A549 (cell line): ENCODE results near the gene ZNF536.

Experiments used
- HDAC2 ChIP-seq: fragments of 200-600 bp; sonication (generic); IDR thresholded peaks from 2 replicates; pipeline ENCODE4 v1.6.1; 2016
- SMC3 ChIP-seq: fragments of >200 bp; sonication (Bioruptor Twin); formaldehyde crosslinking; IDR thresholded peaks from 3 replicates; pipeline ENCODE4 v1.6.1; 2018; ENCODE audit warnings: inconsistent platforms
- SREBF2 ChIP-seq: fragments of 450-650 bp; IDR thresholded peaks from 2 replicates; pipeline ENCODE4 v1.6.1; 2014; ENCODE audit warnings: mild to moderate bottlenecking, moderate library complexity
- ZSCAN20 ChIP-seq: fragments of 250-450 bp; sonication (Bioruptor Pico); IDR thresholded peaks from 2 replicates; pipeline ENCODE4 v1.8.0; 2022; ENCODE audit warnings: mild to moderate bottlenecking, moderate library complexity
- TF ChIP-seq, protein P1 (sequence below): fragments of >200 bp; sonication (Bioruptor Twin); formaldehyde crosslinking; IDR thresholded peaks from 3 replicates; pipeline ENCODE4 v1.5.1; 2016

GRCh38 chr19:30539315-30539714 is 167.1 kb downstream of the ZNF536 start:
- TF ChIP-seq, protein P1, sequence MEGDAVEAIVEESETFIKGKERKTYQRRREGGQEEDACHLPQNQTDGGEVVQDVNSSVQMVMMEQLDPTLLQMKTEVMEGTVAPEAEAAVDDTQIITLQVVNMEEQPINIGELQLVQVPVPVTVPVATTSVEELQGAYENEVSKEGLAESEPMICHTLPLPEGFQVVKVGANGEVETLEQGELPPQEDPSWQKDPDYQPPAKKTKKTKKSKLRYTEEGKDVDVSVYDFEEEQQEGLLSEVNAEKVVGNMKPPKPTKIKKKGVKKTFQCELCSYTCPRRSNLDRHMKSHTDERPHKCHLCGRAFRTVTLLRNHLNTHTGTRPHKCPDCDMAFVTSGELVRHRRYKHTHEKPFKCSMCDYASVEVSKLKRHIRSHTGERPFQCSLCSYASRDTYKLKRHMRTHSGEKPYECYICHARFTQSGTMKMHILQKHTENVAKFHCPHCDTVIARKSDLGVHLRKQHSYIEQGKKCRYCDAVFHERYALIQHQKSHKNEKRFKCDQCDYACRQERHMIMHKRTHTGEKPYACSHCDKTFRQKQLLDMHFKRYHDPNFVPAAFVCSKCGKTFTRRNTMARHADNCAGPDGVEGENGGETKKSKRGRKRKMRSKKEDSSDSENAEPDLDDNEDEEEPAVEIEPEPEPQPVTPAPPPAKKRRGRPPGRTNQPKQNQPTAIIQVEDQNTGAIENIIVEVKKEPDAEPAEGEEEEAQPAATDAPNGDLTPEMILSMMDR: no peak
- no peak for TF ChIP-seq SMC3
- no peak for TF ChIP-seq HDAC2
- TF ChIP-seq ZSCAN20 (CRISPR knock-in tag): no peak
- TF ChIP-seq SREBF2: no peak
